ENCODE measurements around the gene KRTAP1-3. TPM values are rescaled to one million over a fixed set of nuclear protein-coding genes. Genes with fewer than 3 reads are reported as not detected.

Gene KRTAP1-3
- total and polyA plus RNA-seq, 2 of the 4 experiments (the other 2 are of a cell fraction), result not detected

GRCh38 chr17:41002814-41003213, 31.9 kb downstream of the KRTAP1-3 start:
- dilution Hi-C loops (cut with HindIII; ENCODE audit: low sequenced_read_pairs, unreplicated experiment) (no loop called here), in situ Hi-C loops (cut with MboI; ENCODE audit: low sequenced_read_pairs) (no loop called here), intact Hi-C loops (cut with micrococcal nuclease) (no loop called here)
- H2BK120ac ChIP-seq (ENCODE audit: low read depth, low read length), result no peak overlapping the region
- H3K4me1 ChIP-seq (ENCODE audit: control insufficient read depth, insufficient read depth, low read length), result no peaks in the 10 kb centered on the region
- no peak overlapping the region for H3K4me2 ChIP-seq (ENCODE audit: low read depth, low read length)
- H2BK20ac ChIP-seq (ENCODE audit: low read depth, low read length), result no peak overlapping the region
- no peaks in the 10 kb centered on the region for H3K79me1 ChIP-seq (ENCODE audit: low read depth in 1 of 2, low read length in 2 of 2)
- H3K9ac ChIP-seq (ENCODE audit: low read depth, low read length), result no peak overlapping the region
- no peaks in the 10 kb centered on the region for H3K9me3 ChIP-seq (ENCODE audit: control insufficient read depth, insufficient read depth, low read length)
- no peak overlapping the region for H2AK9ac ChIP-seq (replicated peaks; ENCODE audit: low read depth, low read length, poor library complexity)
- H2AK5ac ChIP-seq (ENCODE audit: low read depth, low read length), result no peak overlapping the region
- no peak overlapping the region for H2AFZ ChIP-seq (replicated peaks; ENCODE audit: low read length, poor library complexity)
- H3K18ac ChIP-seq (ENCODE audit: low read depth, low read length), result no peak overlapping the region
- no peaks in the 10 kb centered on the region for H3K9me1 ChIP-seq (ENCODE audit: insufficient read depth, low read length)
- H4K8ac ChIP-seq (ENCODE audit: low read depth in 2 of 2, low read length in 2 of 2), result no peak overlapping the region
- H3K36me3 ChIP-seq (ENCODE audit: control insufficient read depth, insufficient read depth, low read length), result no peaks in the 10 kb centered on the region
- no peak overlapping the region for H3K56ac ChIP-seq (ENCODE audit: extremely low read depth, insufficient read depth, low read length)
- 0% methylated on average over 1 of the region's 5 CpGs; no CpG with 5 or more reads in 1 of the 2 experiments for WGBS, 2 experiments (ENCODE audit: extremely low coverage in 2 of 2, insufficient read length in 1 of 2)
- ChIA-PET POLR2A (ENCODE audit: unreplicated experiment) (no interaction called here), CTCF (no interaction called here)
- BruUV-seq (replicated peaks), result no TSS peak
- peak; percentile 17 for DNase-seq
- no peaks in the 10 kb centered on the region for H3K27me3 ChIP-seq (ENCODE audit: control insufficient read depth, insufficient read depth, low read length)
- no peak overlapping the region for H2BK15ac ChIP-seq (ENCODE audit: low read depth, low read length)
- no peak overlapping the region for H4K91ac ChIP-seq (ENCODE audit: insufficient read depth, low read depth, low read length)
- no peak overlapping the region for H3K23ac ChIP-seq (ENCODE audit: low read depth, low read length)
- no peak overlapping the region for H3K27ac ChIP-seq (ENCODE audit: insufficient read depth, low read length)
- ATAC-seq (ENCODE audit: low read depth), result no peak
- no peak overlapping the region for H3K4ac ChIP-seq (ENCODE audit: low read depth, low read length)
- no peak overlapping the region for H4K5ac ChIP-seq (ENCODE audit: low read depth, low read length)
- no peak for TF ChIP-seq ELK1 (IDR thresholded peaks at IDR 0.05; ENCODE audit: borderline replicate concordance, low read depth, low read length)
- no peak for TF ChIP-seq FOS (IDR thresholded peaks at IDR 0.05; ENCODE audit: low read depth, low read length)
- TF ChIP-seq NFE2L2 (IDR thresholded peaks at IDR 0.05; ENCODE audit: low read depth, low read length), result no peak
- TF ChIP-seq RAD21 (IDR thresholded peaks at IDR 0.05; ENCODE audit: low read length), result no peak
- TF ChIP-seq MXI1 (IDR thresholded peaks at IDR 0.05; ENCODE audit: borderline replicate concordance, low read depth, low read length), result no peak
- no peak for TF ChIP-seq CTCF (conservative IDR thresholded peaks at IDR 0.05; ENCODE audit: low read depth, low read length)
- no peak for TF ChIP-seq CEBPB (IDR thresholded peaks at IDR 0.05; ENCODE audit: low read depth, low read length)
- H2BK5ac ChIP-seq (ENCODE audit: low read depth, low read length, poor library complexity, severe bottlenecking), result no peak overlapping the region
- no peak overlapping the region for H3K14ac ChIP-seq (replicated peaks; ENCODE audit: low read depth, low read length)
- no peak overlapping the region for H3K4me3 ChIP-seq (ENCODE audit: insufficient read depth, low read depth, low read length)
- H4K20me1 ChIP-seq (ENCODE audit: insufficient read depth, low read length), result no peaks in the 10 kb centered on the region

Measured in IMR-90 (cell line).